GM18505 (cell line): ENCODE measurements around the gene WRAP73.

ENCODE experiments used
- ATAC-seq: cut with Tn5 transposase; IDR thresholded peaks from one replicate; pipeline ENCODE4 v1.9.1; 2021; ENCODE audit not compliant: unreplicated experiment
- POLR2A ChIP-seq: IDR thresholded peaks from 4 replicates; pipeline ENCODE4 v1.6.1; 2011; ENCODE audit warnings: borderline replicate concordance; ENCODE audit not compliant: insufficient read depth, insufficient read length; ENCODE audit errors: extremely low read depth

Gene WRAP73

DNA sequence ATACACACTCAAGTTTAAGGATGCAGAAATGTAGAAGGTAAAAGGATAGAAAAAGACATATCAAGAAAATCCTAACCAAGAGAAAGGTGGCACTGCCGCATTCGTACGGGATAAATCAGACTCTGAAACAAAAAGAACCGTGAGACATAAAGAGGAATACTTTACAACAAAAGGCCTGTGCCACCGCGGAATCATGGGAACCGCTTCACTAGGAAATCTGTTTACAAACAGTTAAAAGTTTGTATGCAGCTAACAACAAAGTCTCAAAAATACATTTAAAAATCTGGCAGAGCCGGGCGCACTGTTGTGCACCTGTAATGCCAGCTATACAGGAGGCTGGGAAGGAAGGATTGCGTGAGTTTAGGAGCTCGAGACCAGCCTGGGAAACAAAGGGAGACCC lies 8.1 kb downstream of the WRAP73 start:
- TF ChIP-seq POLR2A, result no peak
- ATAC-seq, result no peak

DNA sequence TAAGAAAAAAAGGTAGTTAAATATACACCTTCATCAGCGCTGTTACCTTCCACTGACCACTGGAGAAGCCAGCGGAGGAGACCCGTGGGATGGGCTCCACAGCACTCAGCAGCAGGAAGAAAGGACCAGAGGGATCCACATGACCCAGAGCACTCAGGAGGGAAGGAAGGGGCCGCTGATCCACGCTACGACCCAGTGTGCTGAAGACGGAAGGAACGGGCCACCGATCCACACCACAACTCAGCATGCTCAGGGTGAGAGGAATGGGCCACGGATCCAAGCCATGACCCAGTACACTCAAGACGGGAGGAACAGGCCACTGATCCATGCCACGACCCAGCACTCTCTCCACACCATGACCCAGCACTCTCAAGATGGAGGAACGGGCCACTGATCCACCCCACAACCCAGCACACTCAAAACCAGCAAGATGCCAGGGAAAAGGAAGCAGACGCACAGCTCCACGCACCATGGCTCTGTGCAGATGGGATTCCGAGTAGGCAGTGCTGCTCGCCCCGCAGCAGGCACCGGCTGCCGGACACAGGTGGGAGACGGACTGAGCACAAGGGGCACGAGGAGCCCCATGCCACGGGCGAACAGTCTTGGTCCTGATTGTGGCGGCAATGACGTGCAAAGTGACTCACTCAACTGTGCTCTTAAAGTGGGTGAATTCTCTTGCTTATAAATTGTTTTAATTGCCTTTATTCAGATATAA lies 8.7 kb downstream of the WRAP73 start:
- no peak for ATAC-seq
- no peak for TF ChIP-seq POLR2A

DNA sequence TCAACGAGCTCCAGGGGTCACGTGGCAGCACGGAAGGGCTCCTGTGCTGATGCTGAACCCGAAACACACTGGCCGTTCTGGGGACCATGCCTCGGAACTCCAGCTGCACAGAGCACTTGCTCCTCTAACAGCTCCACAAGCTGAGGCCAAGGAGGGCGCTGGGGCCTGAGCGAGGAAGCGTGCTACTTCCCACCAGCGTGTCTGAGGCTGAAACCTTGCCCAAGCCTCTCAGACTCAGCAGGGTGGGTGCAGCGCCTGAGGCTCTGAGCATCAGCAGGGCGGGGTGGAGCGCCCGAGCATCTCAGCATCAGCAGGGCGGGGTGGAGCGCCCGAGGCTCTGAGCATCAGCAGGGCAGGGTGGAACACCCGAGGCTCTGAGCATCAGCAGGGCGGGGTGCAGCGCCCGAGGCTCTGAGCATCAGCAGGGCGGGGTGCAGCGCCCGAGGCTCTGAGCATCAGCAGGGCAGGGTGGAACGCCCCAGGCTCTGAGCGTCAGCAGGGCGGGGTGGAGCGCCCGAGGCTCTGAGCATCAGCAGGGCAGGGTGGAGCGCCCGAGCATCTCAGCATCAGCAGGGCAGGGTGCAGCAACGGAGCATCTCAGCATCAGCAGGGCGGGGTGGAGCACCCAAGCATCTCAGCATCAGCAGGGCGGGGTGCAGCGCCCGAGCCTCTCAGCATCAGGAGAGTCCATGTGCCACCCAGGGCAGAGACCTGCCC lies 9.6 kb downstream of the WRAP73 start:
- no peak for ATAC-seq

DNA sequence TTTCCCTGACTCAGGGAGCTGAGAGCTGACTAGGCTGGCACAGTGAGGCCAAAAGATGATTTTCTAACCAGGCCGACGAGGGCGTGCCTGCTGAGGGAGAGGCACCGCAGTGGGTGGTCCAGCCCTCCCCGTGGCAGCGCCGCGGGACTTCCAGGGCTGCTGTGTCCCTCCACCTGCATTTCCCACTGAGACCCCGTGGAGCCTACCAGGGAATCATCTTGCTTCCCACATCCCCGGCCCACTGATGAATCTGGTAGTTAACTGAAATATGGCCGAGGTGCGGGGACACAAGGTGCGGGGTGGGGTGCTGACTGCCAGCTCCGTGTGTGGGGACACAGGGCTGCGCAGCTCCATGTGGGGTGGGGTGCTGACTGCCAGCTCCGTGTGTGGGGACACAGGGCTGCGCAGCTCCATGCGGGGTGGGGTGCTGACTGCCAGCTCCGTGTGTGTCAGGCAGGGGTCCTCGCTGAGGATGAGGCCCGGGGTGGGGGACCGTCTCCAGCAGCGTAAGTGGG lies 10.4 kb downstream of the WRAP73 start:
- TF ChIP-seq POLR2A, result no peak
- ATAC-seq, result no peak

More for the DNA sequence above, 9.6 kb downstream of the WRAP73 start:
- TF ChIP-seq POLR2A, result no peak

DNA sequence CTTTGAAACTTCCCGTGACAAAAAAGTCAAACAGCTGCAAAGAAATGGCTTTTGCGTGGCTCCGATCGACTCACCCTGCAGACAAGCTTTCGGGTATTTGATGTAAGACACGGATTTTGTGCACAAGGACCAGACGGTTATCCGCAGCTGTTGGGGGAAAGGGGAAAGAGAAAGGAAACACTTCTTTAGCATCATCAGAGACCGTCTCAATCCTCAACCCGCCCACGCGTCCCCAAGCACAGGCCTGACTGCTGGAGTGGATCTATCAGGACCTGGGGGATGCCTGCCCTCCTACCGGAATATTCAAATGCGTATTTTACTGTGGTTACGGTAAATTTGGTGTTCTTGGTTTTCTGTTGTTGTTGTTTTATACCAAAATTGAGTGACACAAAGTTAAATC lies 11.2 kb downstream of the WRAP73 start:
- TF ChIP-seq POLR2A, result no peak
- no peak for ATAC-seq

DNA sequence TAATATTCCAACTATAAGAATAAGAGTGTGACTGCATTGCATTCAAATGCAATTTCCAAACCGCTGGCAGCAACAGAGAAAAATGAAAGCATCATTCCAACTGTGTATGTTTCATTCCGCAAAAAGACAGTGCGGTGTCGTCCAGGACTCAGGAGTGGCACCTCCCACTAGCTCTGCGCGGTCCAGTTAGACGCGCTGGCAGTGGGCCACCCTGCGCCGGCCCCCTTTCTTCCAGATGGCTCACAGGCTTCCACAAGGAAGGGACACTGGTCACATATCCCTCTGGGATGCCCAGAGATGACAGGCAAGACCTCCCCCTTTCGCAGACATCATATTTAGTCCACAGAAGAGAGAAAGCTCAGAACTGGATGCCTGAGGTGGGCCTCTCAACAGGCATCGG lies 11.9 kb downstream of the WRAP73 start:
- no peak for ATAC-seq
- no peak for TF ChIP-seq POLR2A

DNA sequence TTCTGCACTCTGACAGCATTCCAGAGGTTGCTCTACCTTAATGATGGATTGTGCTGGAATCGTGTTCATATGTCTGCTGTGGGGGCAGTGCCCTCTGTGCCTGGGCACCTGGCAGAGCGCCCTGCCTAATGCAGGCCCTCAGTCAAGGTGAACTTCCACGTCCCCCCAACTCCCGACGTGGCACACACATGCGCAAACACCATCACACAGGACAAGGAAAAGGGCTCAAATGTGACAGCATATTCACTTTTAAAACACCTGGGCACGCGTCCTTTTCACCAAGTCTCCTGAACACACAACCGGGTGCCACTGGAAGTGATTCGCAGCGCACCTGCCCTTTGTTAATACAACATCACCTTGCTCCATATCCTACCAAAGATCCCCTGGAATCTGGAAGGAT lies 13.4 kb downstream of the WRAP73 start:
- TF ChIP-seq POLR2A, result no peak
- no peak for ATAC-seq

DNA sequence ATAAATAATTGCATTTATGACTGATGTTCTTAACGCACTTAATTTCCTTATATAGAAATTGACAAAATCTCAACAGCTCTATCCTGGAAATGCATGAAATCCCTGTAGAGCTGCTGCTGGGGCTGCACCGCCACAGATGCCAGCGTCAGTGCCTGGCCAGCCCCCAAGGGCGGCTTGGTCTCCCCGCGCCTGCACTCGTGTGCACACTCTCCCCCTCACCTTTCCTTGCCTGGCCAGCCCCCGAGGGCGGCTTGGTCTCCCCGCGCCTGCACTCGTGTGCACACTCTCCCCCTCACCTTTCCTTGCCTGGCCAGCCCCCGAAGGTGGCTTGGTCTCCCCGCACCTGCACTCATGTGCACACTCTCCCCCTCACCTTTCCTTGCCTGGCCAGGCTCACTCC lies 13.8 kb downstream of the WRAP73 start:
- TF ChIP-seq POLR2A, result no peak
- ATAC-seq, result no peak

DNA sequence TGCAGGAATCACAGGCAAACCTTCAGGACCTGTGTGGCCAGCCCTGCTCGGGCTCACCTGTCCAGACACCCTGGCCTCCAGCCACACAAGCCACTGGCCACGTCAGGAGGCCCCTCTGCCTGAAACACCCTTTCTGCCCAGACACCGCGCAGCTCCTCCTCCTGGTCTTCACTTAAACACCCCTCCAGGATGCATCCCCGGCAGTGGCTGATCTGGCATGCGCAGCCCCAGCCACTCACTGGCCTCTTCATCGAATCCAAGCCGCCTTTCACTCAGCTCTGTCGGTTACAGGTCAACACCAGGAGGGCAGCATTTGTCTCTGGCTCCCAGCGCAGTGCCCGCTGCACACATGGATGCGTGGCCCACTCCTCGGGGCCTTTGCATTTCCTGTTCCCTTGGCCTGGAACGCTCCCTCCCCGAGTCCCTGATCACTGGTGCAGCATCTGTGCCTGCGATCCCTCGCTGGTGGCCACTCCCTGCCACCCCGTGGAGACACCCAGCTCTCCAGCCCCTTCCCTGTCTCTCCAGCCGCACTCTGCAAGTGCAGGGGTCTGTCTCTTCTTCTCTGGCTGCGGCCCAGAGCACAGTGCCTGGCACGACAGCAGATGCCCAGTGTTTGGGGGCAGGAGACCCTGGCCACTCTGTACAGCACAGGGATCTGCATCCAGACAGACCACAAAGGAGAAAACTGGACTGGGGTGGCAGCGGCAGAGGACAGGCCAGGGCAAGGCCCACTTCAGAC lies 15.7 kb downstream of the WRAP73 start:
- no peak for TF ChIP-seq POLR2A
- no peak for ATAC-seq

DNA sequence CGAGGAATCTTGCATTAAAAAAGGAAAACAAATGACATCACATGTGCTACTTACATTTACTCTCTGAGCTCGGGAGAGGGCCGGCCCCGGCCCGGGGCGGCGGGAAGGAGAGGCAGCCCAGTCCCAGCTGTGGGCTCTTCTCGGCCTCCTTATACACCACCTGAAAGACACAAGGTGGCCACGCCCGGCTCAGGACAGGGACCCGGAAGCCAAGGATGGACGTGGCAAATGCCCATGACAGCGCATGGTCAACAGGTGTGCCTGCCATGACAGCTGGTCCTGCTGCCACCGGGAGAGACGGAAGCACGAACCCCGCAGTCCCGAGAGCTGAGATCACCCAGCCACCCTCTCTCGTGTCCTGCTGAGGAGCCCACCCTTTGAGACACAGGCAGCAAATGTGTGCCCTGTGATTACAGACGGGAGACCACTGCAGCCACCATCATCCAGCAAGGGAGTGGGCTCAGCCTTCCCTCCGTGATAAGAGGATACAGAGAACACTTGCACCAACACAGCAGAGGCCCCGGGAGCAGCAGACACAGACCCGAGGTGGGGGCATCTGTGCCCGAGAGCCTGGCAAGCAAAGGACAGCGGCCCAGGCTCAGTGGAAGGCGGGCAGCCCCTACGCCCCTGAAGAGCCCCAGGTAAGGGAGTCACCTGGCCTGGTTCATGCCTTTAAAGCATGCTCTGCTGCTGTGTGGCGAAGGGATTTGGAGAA lies 16.4 kb downstream of the WRAP73 start:
- no peak for ATAC-seq
- no peak for TF ChIP-seq POLR2A

DNA sequence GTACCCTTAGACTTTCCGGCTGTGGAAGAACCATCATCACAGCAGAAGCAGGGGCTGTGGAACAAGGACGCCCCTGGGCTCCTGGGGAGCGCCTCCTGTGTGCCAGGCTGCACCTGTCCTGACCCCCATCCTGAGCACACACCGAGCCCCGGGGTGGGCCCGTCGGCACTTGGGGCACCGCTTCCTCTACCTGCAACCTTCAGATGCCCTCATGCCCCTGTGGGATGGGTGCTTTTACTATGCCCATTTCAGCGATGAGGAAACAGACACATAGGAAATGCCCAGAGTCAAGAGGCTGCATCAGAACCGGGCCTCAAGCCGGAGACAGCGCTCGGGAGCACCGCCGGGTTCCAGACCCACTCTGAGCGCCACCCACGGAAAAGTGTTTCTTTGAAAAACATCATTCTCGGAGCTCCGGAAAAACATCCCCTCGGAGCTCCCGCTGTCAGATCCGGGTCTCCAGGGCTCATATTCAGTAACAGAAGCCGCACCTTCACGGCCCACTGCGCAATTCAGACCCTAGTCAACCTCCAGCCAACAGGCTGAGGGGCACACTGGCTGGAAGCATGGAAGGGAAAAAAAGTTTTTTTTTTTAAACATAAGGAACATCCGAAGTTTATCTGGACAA lies 17.1 kb downstream of the WRAP73 start:
- no peak for TF ChIP-seq POLR2A
- no peak for ATAC-seq

DNA sequence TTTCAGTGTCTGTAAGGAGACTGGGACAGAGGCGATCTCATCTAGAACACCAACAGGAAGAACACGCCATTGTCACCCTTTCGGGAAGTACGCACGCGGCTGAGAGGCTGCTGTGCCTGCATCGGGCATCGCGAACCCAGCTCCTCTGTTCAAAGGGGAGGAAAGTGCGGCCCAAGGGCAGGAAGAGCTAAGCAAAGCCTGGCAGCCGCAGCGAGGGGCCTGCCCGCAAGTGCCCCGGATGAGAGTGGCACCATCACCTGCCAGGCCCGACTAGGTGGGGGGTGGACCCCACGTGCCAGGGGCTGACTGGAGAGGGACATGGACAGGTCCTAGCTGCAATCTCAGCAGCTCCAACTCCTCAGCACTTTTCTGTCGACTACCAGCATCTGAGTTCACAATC lies 17.6 kb downstream of the WRAP73 start:
- ATAC-seq, result no peak
- TF ChIP-seq POLR2A, result no peak
